Neural cell (in vitro differentiated cells): ENCODE data around the gene PDILT. TPM values are rescaled to one million over a fixed set of nuclear protein-coding genes. Genes with fewer than 3 reads are reported as not detected.
"Not testable (repeated sequence)": the region's sequence is repeated elsewhere in the genome, so short reads cannot be mapped to it uniquely, and the experiment has no call there.

Experiments used
- H2AFZ ChIP-seq: fragments of 200-600, 300-800 bp; sonication (generic), shearing (Covaris generic); 2 replicates; pipeline ENCODE4 v1.6.0; 2014; ENCODE audit warnings: low read depth, mild to moderate bottlenecking, antibody characterized with exemption, low read length, moderate library complexity
- H3F3A ChIP-seq: fragments of 200-600 bp; shearing (Covaris generic); 2 replicates; pipeline ENCODE4 v1.6.1; 2016; ENCODE audit warnings: mild to moderate bottlenecking, moderate library complexity, mixed read lengths, antibody characterized with exemption, low read length; ENCODE audit not compliant: insufficient read depth, poor library complexity, severe bottlenecking
- H3K27ac ChIP-seq: fragments of 200-600, 300-800 bp; sonication (generic), shearing (Covaris generic); 2 replicates; pipeline ENCODE4 v1.5.1; 2014; ENCODE audit warnings: mild to moderate bottlenecking, low read length, moderate library complexity
- H3K27me3 ChIP-seq: fragments of 300-800, 200-600 bp; sonication (generic), shearing (Covaris generic); 2 replicates; pipeline ENCODE4 v1.6.0; 2014; ENCODE audit warnings: mild to moderate bottlenecking, low read depth, low read length, moderate library complexity; ENCODE audit not compliant: insufficient read depth
- H3K36me3 ChIP-seq: fragments of 300-800, 200-600 bp; sonication (generic), shearing (Covaris generic); 2 replicates; pipeline ENCODE4 v1.5.1; 2014; ENCODE audit warnings: mild to moderate bottlenecking, antibody characterized with exemption, low read length, moderate library complexity; ENCODE audit not compliant: insufficient read depth
- H3K4me2 ChIP-seq: fragments of 300-800, 200-600 bp; sonication (generic), shearing (Covaris generic); 2 replicates; pipeline ENCODE4 v1.6.0; 2014; ENCODE audit warnings: mild to moderate bottlenecking, low read length
- H3K4me3 ChIP-seq: fragments of 300-800, 200-600 bp; sonication (generic), shearing (Covaris generic); 2 replicates; pipeline ENCODE4 v1.5.1; 2014; ENCODE audit warnings: mild to moderate bottlenecking, low read length, moderate library complexity
- H3K79me2 ChIP-seq: fragments of 200-600 bp; shearing (Covaris generic); replicated peaks from 2 replicates; pipeline ENCODE4 v1.6.0; 2014; ENCODE audit warnings: mild to moderate bottlenecking, low read length, moderate library complexity; ENCODE audit not compliant: insufficient read depth
- H3K9ac ChIP-seq: fragments of 300-800, 200-600 bp; sonication (generic), shearing (Covaris generic); 2 replicates; pipeline ENCODE4 v1.6.1; 2016; ENCODE audit warnings: mild to moderate bottlenecking, low read length, mixed read lengths
- H3K9me2 ChIP-seq: fragments of 200-600 bp; shearing (Covaris generic); 2 replicates; pipeline ENCODE4 v1.6.1; 2016; ENCODE audit warnings: mild to moderate bottlenecking, low read length, mixed read lengths; ENCODE audit not compliant: insufficient read depth
- H3K9me3 ChIP-seq: fragments of 200-600, 300-800 bp; sonication (generic), shearing (Covaris generic); 2 replicates; pipeline ENCODE4 v1.6.1; 2016; ENCODE audit warnings: mild to moderate bottlenecking, mixed run types, low read length, moderate library complexity, mixed read lengths
- H4K20me1 ChIP-seq: fragments of 200-600 bp; shearing (Covaris generic); 2 replicates; pipeline ENCODE4 v1.6.1; 2016; ENCODE audit warnings: mild to moderate bottlenecking, mixed run types; ENCODE audit not compliant: insufficient read depth
- EZH2 ChIP-seq: fragments of 200-600, 300-800 bp; shearing (Covaris generic), sonication (generic); IDR thresholded peaks from 2 replicates; pipeline ENCODE4 v1.6.1; 2014; ENCODE audit warnings: antibody characterized with exemption, low read length, borderline replicate concordance, mild to moderate bottlenecking; ENCODE audit not compliant: insufficient read depth, poor library complexity, severe bottlenecking
- RAD21 ChIP-seq: fragments of 450-650 bp; conservative IDR thresholded peaks from 2 replicates; pipeline ENCODE4 v1.6.1; 2014; ENCODE audit warnings: antibody characterized with exemption, mild to moderate bottlenecking, moderate library complexity
- TAF1 ChIP-seq: IDR thresholded peaks from 2 replicates; pipeline ENCODE4 v1.6.1; 2012; ENCODE audit warnings: low read depth
- polyA plus RNA-seq: library from polyadenylated mRNA; depleted of rRNA; stranded (reverse); fragments of >200 nt; gene quantifications from 2 replicates; pipeline ENCODE4 v1.2.3, GENCODE V29; 2014
- TF ChIP-seq, protein P1 (sequence below): IDR thresholded peaks from 2 replicates; pipeline ENCODE4 v1.6.1; 2012; ENCODE audit warnings: borderline replicate concordance

Gene PDILT
- polyA plus RNA-seq, 1 donor from 2014 or later: not detected

DNA sequence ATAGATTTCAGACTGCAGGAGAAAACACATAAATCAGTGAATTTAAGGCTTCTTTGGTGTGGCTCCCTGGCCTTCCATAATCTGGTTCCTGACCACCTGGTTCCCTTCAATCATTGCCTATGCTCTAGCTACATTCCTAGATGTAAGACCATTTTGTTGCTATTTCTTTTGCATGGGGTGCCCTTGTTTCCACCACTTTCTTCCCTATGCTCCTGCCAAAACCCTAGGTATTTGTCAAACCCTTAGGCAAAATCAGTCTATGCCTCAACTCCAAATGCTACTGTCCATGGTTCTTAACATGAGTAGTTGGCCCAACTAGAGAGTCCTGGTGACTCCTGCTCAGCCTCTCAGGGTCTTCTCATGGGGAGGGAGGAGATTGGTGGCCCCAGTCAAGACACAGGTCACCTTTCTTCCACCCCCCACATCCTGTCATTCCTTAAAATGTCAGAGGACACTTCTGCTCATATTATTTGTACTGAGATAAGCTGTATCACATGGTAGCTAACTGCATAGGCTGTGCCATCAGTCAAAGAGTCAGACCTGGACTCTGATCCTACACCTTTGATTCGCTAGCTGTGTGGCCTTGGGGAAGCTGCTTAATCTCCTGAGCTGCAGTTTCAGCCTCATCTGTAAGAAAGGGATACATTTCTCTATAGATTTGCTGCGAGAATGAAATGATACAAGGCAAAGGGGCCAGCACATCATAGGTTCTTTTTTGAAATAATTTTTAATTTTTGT is 19.8 kb upstream of the PDILT start:
- H4K20me1 ChIP-seq: no peaks in the 10 kb centered on the region
- no peaks in the 10 kb centered on the region for H3K27me3 ChIP-seq
- H3K79me2 ChIP-seq: no peaks in the 10 kb centered on the region
- H3K4me3 ChIP-seq: no peak overlapping the region
- H3K9ac ChIP-seq: no peak overlapping the region
- H3K36me3 ChIP-seq: no peaks in the 10 kb centered on the region
- no peak overlapping the region for H2AFZ ChIP-seq
- no peak overlapping the region for H3K4me2 ChIP-seq
- H3K27ac ChIP-seq: no peak overlapping the region
- H3K9me2 ChIP-seq: no peaks in the 10 kb centered on the region
- H3F3A ChIP-seq: no peaks in the 10 kb centered on the region
- TF ChIP-seq RAD21: no peak
- no peak for TF ChIP-seq EZH2
- no peak for TF ChIP-seq TAF1
- TF ChIP-seq, protein P1, sequence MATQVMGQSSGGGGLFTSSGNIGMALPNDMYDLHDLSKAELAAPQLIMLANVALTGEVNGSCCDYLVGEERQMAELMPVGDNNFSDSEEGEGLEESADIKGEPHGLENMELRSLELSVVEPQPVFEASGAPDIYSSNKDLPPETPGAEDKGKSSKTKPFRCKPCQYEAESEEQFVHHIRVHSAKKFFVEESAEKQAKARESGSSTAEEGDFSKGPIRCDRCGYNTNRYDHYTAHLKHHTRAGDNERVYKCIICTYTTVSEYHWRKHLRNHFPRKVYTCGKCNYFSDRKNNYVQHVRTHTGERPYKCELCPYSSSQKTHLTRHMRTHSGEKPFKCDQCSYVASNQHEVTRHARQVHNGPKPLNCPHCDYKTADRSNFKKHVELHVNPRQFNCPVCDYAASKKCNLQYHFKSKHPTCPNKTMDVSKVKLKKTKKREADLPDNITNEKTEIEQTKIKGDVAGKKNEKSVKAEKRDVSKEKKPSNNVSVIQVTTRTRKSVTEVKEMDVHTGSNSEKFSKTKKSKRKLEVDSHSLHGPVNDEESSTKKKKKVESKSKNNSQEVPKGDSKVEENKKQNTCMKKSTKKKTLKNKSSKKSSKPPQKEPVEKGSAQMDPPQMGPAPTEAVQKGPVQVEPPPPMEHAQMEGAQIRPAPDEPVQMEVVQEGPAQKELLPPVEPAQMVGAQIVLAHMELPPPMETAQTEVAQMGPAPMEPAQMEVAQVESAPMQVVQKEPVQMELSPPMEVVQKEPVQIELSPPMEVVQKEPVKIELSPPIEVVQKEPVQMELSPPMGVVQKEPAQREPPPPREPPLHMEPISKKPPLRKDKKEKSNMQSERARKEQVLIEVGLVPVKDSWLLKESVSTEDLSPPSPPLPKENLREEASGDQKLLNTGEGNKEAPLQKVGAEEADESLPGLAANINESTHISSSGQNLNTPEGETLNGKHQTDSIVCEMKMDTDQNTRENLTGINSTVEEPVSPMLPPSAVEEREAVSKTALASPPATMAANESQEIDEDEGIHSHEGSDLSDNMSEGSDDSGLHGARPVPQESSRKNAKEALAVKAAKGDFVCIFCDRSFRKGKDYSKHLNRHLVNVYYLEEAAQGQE: no peak
- H3K9me3 ChIP-seq: no peaks in the 10 kb centered on the region

DNA sequence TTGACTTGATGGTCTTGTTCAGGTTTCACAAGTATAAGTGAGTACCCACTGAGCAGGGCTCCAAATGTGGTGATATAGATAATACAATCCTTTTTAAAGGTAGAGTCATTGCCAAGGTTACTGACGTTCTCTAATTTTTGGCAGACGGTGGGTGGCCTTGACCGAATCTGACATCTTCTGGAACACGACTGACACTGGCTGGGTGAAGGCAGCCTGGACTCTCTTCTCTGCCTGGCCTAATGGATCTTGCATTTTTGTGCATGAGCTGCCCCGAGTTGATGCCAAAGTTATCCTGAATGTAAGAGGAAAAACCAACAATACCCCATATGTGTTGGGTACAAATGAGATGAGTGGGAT is 19.2 kb upstream of the PDILT start:
- not testable (repeated sequence) for H3K9me3 ChIP-seq, H3F3A ChIP-seq, H3K9ac ChIP-seq, H3K79me2 ChIP-seq, H3K4me3 ChIP-seq, H3K4me2 ChIP-seq, H2AFZ ChIP-seq, H3K27ac ChIP-seq, H3K36me3 ChIP-seq, H4K20me1 ChIP-seq, H3K27me3 ChIP-seq, H3K9me2 ChIP-seq

DNA sequence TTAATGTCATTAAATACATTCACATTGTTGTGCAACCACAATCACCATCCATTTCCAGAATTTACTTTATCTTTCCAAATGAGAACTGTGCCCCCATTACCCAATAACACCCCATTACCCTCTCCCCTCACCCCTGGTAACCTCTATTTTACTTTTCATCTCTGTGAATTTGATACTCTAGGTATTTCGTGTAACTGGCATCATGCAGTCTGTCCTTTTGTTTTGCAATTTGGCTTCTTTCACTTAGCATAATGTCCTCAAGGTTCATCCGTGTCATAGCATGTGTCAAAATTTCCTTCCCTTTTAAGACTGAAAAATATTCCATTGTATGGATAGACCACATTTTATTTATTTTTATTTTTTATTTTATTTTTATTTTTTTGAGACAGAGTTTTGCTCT is 17.2 kb upstream of the PDILT start:
- not testable (repeated sequence) for H3K79me2 ChIP-seq, H3K4me3 ChIP-seq, H3K9me2 ChIP-seq, H3F3A ChIP-seq, H3K27me3 ChIP-seq, H3K27ac ChIP-seq, H4K20me1 ChIP-seq, H3K9ac ChIP-seq, H3K9me3 ChIP-seq, H2AFZ ChIP-seq, H3K36me3 ChIP-seq, H3K4me2 ChIP-seq

DNA sequence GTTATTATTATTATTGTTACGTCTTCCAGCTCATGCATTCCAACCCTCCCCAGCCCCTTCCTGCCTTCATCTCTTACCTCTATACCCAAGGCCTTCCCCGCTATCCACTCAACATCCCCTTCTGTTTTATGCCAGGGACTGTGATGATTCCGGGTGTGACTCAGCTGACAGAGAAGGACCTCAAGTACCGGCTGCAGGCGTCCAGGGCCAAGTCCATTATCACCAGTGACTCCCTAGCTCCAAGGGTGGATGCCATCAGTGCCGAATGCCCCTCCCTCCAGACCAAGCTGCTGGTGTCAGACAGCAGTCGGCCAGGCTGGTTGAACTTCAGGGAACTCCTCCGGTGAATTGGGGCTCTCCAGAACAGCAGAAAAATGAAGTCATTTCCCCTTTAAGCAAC is 14.6 kb upstream of the PDILT start:
- H3K9me2 ChIP-seq, H3K9ac ChIP-seq, H3K4me2 ChIP-seq, H3F3A ChIP-seq, H3K4me3 ChIP-seq, H3K9me3 ChIP-seq, H3K36me3 ChIP-seq, H4K20me1 ChIP-seq, H3K27me3 ChIP-seq, H3K79me2 ChIP-seq, H2AFZ ChIP-seq, H3K27ac ChIP-seq: not testable (repeated sequence)
